ENCODE measurements around the gene STKLD1.

STKLD1 gene

GRCh38 chr9:133454943-133455673 lies 78.9 kb downstream of the STKLD1 start:
- no peak overlapping the region for H3K4me2 ChIP-seq (ENCODE audit: low read length)
- H3K9me3 ChIP-seq (ENCODE audit: control insufficient read depth, low read length), result no peaks in the 10 kb centered on the region
- H3K27me3 ChIP-seq (ENCODE audit: control insufficient read depth, insufficient read depth, low read length), result no peaks in the 10 kb centered on the region
- H2AFZ ChIP-seq, result no peak overlapping the region
- H3K36me3 ChIP-seq (ENCODE audit: control insufficient read depth, insufficient read depth, low read length), result no peaks in the 10 kb centered on the region
- H3K27ac ChIP-seq, result no peak overlapping the region
- no peaks in the 10 kb centered on the region for H3K79me2 ChIP-seq
- H3K9ac ChIP-seq, result no peak overlapping the region
- no peak overlapping the region for H3K4me3 ChIP-seq (ENCODE audit: low read depth, low read length)
- no peaks in the 10 kb centered on the region for H3K4me1 ChIP-seq
- TF ChIP-seq CTCF (IDR thresholded peaks at IDR 0.05), result no peak
